ENCODE results near the gene TLK1.

DNA sequence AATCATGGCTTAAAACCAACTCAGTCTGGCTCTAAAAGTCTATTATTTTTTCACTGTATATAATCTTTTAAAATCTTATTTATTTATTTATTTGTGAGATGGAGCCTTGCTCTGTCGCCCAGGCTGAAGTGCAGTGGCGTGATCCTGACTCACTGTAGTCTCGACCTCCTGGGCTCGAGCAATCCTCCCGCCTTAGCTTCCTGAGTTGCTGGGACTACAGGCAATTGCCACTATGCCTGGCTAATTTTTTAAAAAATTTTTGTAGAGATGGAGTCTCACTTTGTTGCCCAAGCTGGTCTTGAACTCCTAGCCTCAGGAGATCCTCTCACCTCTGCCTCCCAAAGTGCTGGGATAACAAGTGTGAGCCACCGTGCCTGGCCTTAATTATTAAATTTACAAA, 217.1 kb downstream of the TLK1 start:
- TF ChIP-seq, protein P1, sequence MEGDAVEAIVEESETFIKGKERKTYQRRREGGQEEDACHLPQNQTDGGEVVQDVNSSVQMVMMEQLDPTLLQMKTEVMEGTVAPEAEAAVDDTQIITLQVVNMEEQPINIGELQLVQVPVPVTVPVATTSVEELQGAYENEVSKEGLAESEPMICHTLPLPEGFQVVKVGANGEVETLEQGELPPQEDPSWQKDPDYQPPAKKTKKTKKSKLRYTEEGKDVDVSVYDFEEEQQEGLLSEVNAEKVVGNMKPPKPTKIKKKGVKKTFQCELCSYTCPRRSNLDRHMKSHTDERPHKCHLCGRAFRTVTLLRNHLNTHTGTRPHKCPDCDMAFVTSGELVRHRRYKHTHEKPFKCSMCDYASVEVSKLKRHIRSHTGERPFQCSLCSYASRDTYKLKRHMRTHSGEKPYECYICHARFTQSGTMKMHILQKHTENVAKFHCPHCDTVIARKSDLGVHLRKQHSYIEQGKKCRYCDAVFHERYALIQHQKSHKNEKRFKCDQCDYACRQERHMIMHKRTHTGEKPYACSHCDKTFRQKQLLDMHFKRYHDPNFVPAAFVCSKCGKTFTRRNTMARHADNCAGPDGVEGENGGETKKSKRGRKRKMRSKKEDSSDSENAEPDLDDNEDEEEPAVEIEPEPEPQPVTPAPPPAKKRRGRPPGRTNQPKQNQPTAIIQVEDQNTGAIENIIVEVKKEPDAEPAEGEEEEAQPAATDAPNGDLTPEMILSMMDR (IDR thresholded peaks at IDR 0.05), result no peak
- no peak for TF ChIP-seq POLR2A (IDR thresholded peaks at IDR 0.05)

All from sigmoid colon (tissue), 3 donors.